Right lobe of liver (tissue), 6 donors: ENCODE measurements around the gene RNF121. TPM values are rescaled to one million over a fixed set of nuclear protein-coding genes. Genes with fewer than 3 reads are reported as not detected.

Source experiments
- ATAC-seq, 4 donors: fragments of 200-7000 bp; cut with Tn5 transposase; one replicate each; pipeline ENCODE4 v1.9.1; 2020; ENCODE audit warnings: mild to moderate bottlenecking in 4 of 4, moderate library complexity in 4 of 4
- DNase-seq, 3 donors: peaks; one replicate each; pipeline ENCODE4 v3.0.0-alpha.2; 2020
- H3K27ac ChIP-seq, 3 donors: fragments of 200-600 bp; one replicate each; pipeline ENCODE4 v1.8.0; 2022
- H3K27me3 ChIP-seq, 2 donors: fragments of 200-600 bp; one replicate each; pipeline ENCODE4 v1.8.0; 2022
- H3K36me3 ChIP-seq, 4 donors: fragments of 200-600 bp; sonication (generic) in 1 of 4; one replicate each; pipeline versions ENCODE4 v1.5.1 to v1.8.0; 2017 to 2022; ENCODE audit warnings: control low read depth in 1 of 4
- H3K4me1 ChIP-seq, 4 donors: fragments of 200-600 bp; sonication (generic) in 1 of 4; one replicate each; pipeline versions ENCODE4 v1.5.1 to v1.8.0; 2017 to 2022; ENCODE audit warnings: control low read depth in 1 of 4
- H3K4me3 ChIP-seq, 3 donors: fragments of 200-600 bp; one replicate each; pipeline ENCODE4 v1.8.0; 2022
- H3K9me3 ChIP-seq, 4 donors: fragments of 200-600 bp; sonication (generic) in 1 of 4; one replicate each; pipeline versions ENCODE4 v1.5.1 to v1.8.0; 2017 to 2022; ENCODE audit warnings: control low read depth in 1 of 4
- POLR2A ChIP-seq: fragments of 450-650 bp; IDR thresholded peaks from one replicate; pipeline ENCODE4 v1.6.1; 2017; ENCODE audit warnings: antibody characterized with exemption, mild to moderate bottlenecking
- WGBS: methylation state at CpG from one replicate; pipeline ENCODE4 v1.1.6; 2018; ENCODE audit warnings: low coverage, low lambda C conversion rate; ENCODE audit not compliant: insufficient coverage; ENCODE audit errors: missing lambda C conversion rate; 5-methylcytosine and 5-hydroxymethylcytosine counted together
- intact Hi-C, 2 donors: fragments of 100-400 bp; cut with DNase I; formaldehyde crosslinking; loops; one replicate each; pipeline versions ENCODE4 v1.11.2 to v1.14.1; 2022
- total RNA-seq, 6 experiments: library from RNA; depleted of rRNA in 2 of 6; stranded (reverse); fragments of >200 nt in 2 of 6; fragmentation: NEBNext Ultra II Directional in 3 of 6; extraction: Animal tissue kit (Norgen Biotek cat#: 25700) in 3 of 6; gene quantifications; one replicate each; pipeline versions ENCODE4 v1.1.0 to v1.2.4, GENCODE V29; 2016 to 2023
- TF ChIP-seq, protein P1 (sequence below), 4 donors: fragments of 200-600 bp in 3 of 4; fragments of 450-650 bp in 1 of 4; IDR thresholded peaks; one replicate each; pipeline versions ENCODE4 v1.5.1 to v1.8.0; 2016 to 2022; ENCODE audit warnings: antibody characterized with exemption in 4 of 4, mild to moderate bottlenecking in 2 of 4
- donor health status: DM: no; HTN: yes; CAD: no.
- donor health status: DM: no; HTN: no; CAD: no.
- donor health status: DM: no; HTN: no; CAD: no.
- donor health status: DM: no; HTN: yes; CAD: no.
- donor health status: DM: no; HTN: yes; CAD: no.

RNF121 gene
- total RNA-seq, 6 experiments from 2014 or later = 14.8 to 23.7 (median 18.9) TPM

DNA sequence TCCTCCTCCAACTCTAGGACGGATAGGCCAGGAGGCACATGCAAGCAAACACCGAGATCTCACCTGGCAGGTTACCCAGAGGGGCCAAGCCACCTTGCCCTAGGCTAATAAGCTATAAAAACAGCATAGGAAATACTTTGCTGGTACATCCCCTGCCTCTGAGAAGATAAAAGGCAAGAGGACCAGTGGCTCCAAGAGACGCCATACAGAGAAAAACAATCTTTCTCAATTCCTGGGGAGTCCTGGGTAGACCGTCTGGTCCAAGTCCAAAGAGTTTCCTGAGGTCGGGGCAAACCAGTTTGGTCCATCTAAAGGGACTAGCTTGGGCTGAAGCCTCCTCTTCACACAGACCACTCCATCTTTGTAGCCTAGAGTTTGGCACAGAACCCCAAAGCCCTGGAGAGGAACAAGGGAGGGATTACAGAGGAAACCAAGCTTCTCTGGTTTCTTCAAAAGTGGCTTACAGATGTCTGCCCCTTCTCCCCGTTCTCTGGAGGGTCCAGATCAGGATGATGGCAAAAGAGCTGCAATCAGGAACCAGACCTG lies 111.1 kb downstream of the RNF121 start:
- peaks cover 1 to 39% (median 7%) of the 10 kb centered on the region in 4 donors for H3K4me1 ChIP-seq
- no peaks in the 10 kb centered on the region for H3K27me3 ChIP-seq
- H3K27ac ChIP-seq = peak overlapping the region; percentile 57 to 93 (median 76)
- intact Hi-C loops = no loop called here
- no peaks in the 10 kb centered on the region for H3K9me3 ChIP-seq
- peaks cover 0 to 2% (median 0%) of the 10 kb centered on the region in 4 donors for H3K36me3 ChIP-seq
- no peak for DNase-seq
- ATAC-seq = no peak
- peak overlapping the region; percentile 48 to 62 (median 60) for H3K4me3 ChIP-seq
- 18% methylated on average over 4 of the region's 6 CpGs for WGBS
- TF ChIP-seq POLR2A = no peak
- TF ChIP-seq, protein P1, sequence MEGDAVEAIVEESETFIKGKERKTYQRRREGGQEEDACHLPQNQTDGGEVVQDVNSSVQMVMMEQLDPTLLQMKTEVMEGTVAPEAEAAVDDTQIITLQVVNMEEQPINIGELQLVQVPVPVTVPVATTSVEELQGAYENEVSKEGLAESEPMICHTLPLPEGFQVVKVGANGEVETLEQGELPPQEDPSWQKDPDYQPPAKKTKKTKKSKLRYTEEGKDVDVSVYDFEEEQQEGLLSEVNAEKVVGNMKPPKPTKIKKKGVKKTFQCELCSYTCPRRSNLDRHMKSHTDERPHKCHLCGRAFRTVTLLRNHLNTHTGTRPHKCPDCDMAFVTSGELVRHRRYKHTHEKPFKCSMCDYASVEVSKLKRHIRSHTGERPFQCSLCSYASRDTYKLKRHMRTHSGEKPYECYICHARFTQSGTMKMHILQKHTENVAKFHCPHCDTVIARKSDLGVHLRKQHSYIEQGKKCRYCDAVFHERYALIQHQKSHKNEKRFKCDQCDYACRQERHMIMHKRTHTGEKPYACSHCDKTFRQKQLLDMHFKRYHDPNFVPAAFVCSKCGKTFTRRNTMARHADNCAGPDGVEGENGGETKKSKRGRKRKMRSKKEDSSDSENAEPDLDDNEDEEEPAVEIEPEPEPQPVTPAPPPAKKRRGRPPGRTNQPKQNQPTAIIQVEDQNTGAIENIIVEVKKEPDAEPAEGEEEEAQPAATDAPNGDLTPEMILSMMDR (IDR thresholded peaks at IDR 0.05) = no peak

DNA sequence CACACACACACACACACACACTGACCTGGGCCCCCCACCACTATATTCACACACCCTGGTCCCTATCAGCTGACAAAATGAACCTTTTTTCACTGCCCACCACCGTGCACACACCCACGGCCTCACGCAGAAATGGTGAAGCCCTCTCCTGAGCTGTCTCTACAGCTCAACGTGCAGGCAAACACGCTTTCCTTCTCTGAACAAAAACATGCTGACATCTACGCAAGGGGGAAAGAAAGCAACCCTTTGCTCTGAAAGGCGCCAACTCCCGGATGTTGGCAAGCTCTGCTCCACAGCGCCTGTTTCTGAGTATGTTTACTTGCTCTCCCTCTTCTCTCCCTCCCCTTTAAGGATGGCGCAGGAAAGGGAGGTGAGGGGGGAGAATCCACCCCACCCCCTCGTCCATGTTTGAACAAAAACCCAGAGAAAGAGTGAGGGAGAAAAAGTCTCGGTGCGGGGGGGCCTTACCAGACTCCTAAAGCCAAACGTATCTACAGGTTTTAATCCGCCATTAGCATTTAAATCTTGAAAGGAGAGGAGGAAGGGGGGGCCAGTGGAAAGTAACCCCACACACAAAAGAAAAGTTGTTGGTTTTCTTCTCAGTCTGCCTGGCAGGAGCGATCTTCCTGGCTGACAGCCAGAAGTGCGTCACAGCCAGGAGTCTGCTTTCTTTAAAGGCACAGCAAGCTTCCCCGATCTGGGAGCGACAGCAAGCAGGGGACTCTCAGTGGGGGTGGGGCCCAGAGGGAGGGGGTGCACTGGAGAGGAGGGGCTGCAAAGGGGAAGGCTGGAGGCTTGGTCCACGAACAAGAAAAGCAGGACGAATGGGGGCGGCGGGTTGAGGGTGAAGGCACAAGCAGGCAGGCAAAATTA lies 111.9 kb downstream of the RNF121 start:
- intact Hi-C loops = no loop called here

DNA sequence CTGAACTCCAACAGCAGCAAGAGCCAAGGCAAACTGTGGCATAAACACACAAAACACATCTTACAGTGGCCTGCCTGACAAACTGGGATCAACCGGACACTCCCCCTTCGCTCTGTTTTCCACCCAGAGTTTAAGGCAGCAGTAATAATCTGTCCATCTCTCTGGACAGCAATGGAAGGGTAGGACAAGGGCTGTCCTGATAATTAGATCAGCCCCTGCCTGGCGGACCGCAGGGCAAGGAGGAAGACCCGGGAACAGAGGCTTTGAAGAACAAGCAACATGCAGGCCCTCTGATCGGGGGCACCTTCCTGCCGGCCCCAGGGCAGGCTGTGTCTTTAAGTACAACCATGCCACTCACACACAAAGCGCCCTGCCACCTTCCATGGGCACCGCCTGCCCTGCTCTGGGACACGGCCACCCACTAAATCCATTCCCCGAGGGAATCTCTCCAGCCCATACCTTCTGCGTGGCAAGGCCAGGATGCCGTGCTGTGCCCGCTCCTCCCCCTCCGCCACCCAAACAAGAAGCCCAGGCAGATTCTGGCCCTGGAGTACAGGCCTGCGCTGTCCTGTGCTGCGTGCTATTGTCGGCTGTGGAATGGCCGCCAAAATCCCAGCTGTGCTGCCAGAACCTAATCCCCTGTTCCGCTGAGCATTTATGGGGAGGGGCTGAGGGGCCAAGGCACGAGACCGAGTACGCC lies 112.7 kb downstream of the RNF121 start:
- H3K4me1 ChIP-seq = peaks cover 1 to 39% (median 7%) of the 10 kb centered on the region in 4 donors
- DNase-seq = peak; percentile 66 to 83 (median 82)

More for the DNA sequence above, 111.9 kb downstream of the RNF121 start:
- no peaks in the 10 kb centered on the region for H3K9me3 ChIP-seq
- peaks cover 1 to 39% (median 7%) of the 10 kb centered on the region in 4 donors for H3K4me1 ChIP-seq
- no peaks in the 10 kb centered on the region for H3K36me3 ChIP-seq
- 0% methylated on average over 20 of the region's 23 CpGs for WGBS
- TF ChIP-seq, protein P1 (IDR thresholded peaks at IDR 0.05) = no peak
- TF ChIP-seq POLR2A = no peak
- H3K27ac ChIP-seq = peak overlapping the region; percentile 87 to 96 (median 93)
- peak overlapping the region; percentile 48 to 62 (median 60) for H3K4me3 ChIP-seq
- peak; percentile 79 to 82 (median 80) for ATAC-seq
- H3K27me3 ChIP-seq = no peaks in the 10 kb centered on the region
- peak; percentile 93 to 95 (median 94) for DNase-seq

More for the DNA sequence above, 112.7 kb downstream of the RNF121 start:
- ATAC-seq = peak; percentile 68 to 79 (median 76)
- TF ChIP-seq POLR2A = peak; percentile 36
- TF ChIP-seq, protein P1 (IDR thresholded peaks at IDR 0.05) = no peak
- H3K4me3 ChIP-seq = peak overlapping the region; percentile 48 to 62 (median 60)
- no peaks in the 10 kb centered on the region for H3K9me3 ChIP-seq
- peak overlapping the region; percentile 87 to 96 (median 93) for H3K27ac ChIP-seq
- 1% methylated on average over 12 of the region's 23 CpGs for WGBS
- no peaks in the 10 kb centered on the region for H3K27me3 ChIP-seq
- intact Hi-C loops = no loop called here
- H3K36me3 ChIP-seq = no peaks in the 10 kb centered on the region
